Ascending aorta (tissue), 2 donors: ENCODE results near the gene FCRLA. TPM values are rescaled to one million over a fixed set of nuclear protein-coding genes. Genes with fewer than 3 reads are reported as not detected.

ENCODE experiments used
- DNase-seq, 2 donors: peaks; one replicate each; pipeline ENCODE4 v3.0.0-alpha.2; 2019; ENCODE audit warnings: low spot score in 2 of 2
- H3K27ac ChIP-seq, 2 donors: fragments of 200-600 bp; sonication (generic); one replicate each; pipeline ENCODE4 v1.5.1; 2016 to 2017; ENCODE audit warnings: mild to moderate bottlenecking in 1 of 2
- H3K27me3 ChIP-seq: fragments of 200-600 bp; sonication (generic); one replicate; pipeline ENCODE4 v1.5.1; 2017
- H3K36me3 ChIP-seq, 2 donors: fragments of 200-600 bp; sonication (generic); one replicate each; pipeline ENCODE4 v1.5.1; 2016
- H3K4me1 ChIP-seq, 2 donors: fragments of 200-600 bp; sonication (generic); one replicate each; pipeline ENCODE4 v1.5.1; 2016 to 2017; ENCODE audit warnings: mild to moderate bottlenecking in 1 of 2
- H3K4me3 ChIP-seq, 2 donors: fragments of 200-600 bp; sonication (generic); one replicate each; pipeline ENCODE4 v1.5.1; 2016 to 2017; ENCODE audit warnings: mild to moderate bottlenecking in 1 of 2
- H3K9me3 ChIP-seq, 2 donors: fragments of 200-600 bp; sonication (generic); one replicate each; pipeline ENCODE4 v1.5.1; 2016
- CTCF ChIP-seq, 3 experiments: fragments of 200-600 bp in 2 of 3; fragments of 450-650 bp in 1 of 3; sonication (generic) in 2 of 3; IDR thresholded peaks; one replicate each; pipeline ENCODE4 v1.5.1; 2016 to 2019; ENCODE audit warnings: antibody characterized with exemption in 3 of 3, mild to moderate bottlenecking in 1 of 3, moderate library complexity in 1 of 3
- intact Hi-C: fragments of 100-400 bp; cut with DNase I; formaldehyde crosslinking; loops from one replicate; pipeline ENCODE4 v1.15.1; 2023
- total RNA-seq: library from RNA; depleted of rRNA; stranded (reverse); fragments of >200 nt; gene quantifications from one replicate; pipeline ENCODE4 v1.1.0, GENCODE V29; 2016

Gene FCRLA
- total RNA-seq, 1 donor from 2014 or later, result not detected

GRCh38 chr1:161739865-161740566 is 33.0 kb downstream of the FCRLA start:
- Histone ChIP-seq H3K27ac (no peak overlapping the region), H3K4me1 (no peaks in the 10 kb centered on the region), H3K27me3 (no peaks in the 10 kb centered on the region), H3K9me3 (no peaks in the 10 kb centered on the region), H3K4me3 (no peak overlapping the region), H3K36me3 (no peaks in the 10 kb centered on the region)
- no peak for TF ChIP-seq CTCF (IDR thresholded peaks at IDR 0.05)
- intact Hi-C loops, result loop anchor here (2.0 to 10.0 kb wide), 2 partner anchors 93 to 535 kb away; partner anchors contain the start of gene NDUFS2
- DNase-seq, result no peak

- H3K4me3 ChIP-seq, result no peak overlapping the region
- no peaks in the 10 kb centered on the region for H3K36me3 ChIP-seq
- no peak for TF ChIP-seq CTCF (IDR thresholded peaks at IDR 0.05)
- intact Hi-C loops, result loop anchor here (1.0 to 10.0 kb wide), 3 partner anchors 94 to 536 kb away; partner anchors contain the start of gene NDUFS2
- no peaks in the 10 kb centered on the region for H3K4me1 ChIP-seq
- no peaks in the 10 kb centered on the region for H3K9me3 ChIP-seq
- H3K27ac ChIP-seq, result no peak overlapping the region
- H3K27me3 ChIP-seq, result no peaks in the 10 kb centered on the region
- no peak for DNase-seq
Measured at GRCh38 chr1:161740921-161741320, 33.9 kb downstream of the FCRLA start.

GRCh38 chr1:161743231-161743630 is 36.2 kb downstream of the FCRLA start:
- no peak overlapping the region for H3K27ac ChIP-seq
- no peaks in the 10 kb centered on the region for H3K4me1 ChIP-seq
- H3K27me3 ChIP-seq, result no peaks in the 10 kb centered on the region
- H3K36me3 ChIP-seq, result no peaks in the 10 kb centered on the region
- intact Hi-C loops, result loop anchor here (10.0 kb wide), 1 partner anchor 538 kb away; the partner anchor contains the start of gene NDUFS2
- TF ChIP-seq CTCF (IDR thresholded peaks at IDR 0.05), result no peak
- no peaks in the 10 kb centered on the region for H3K9me3 ChIP-seq
- H3K4me3 ChIP-seq, result no peak overlapping the region
- no peak for DNase-seq

- H3K36me3 ChIP-seq, result peaks cover 3 to 12% of the 10 kb centered on the region in 2 donors
- no peak for TF ChIP-seq CTCF (IDR thresholded peaks at IDR 0.05)
- intact Hi-C loops, result loop anchor here (5.0 to 10.0 kb wide), 2 partner anchors 350 to 543 kb away; partner anchors contain the start of gene NDUFS2
- no peak overlapping the region for H3K4me3 ChIP-seq
- no peaks in the 10 kb centered on the region for H3K9me3 ChIP-seq
- no peaks in the 10 kb centered on the region for H3K27me3 ChIP-seq
- peaks cover 4 to 10% of the 10 kb centered on the region in 2 donors for H3K4me1 ChIP-seq
- DNase-seq, result no peak
- H3K27ac ChIP-seq, result no peak overlapping the region
Measured at GRCh38 chr1:161747801-161748200, 40.8 kb downstream of the FCRLA start.

GRCh38 chr1:161749509-161750407 is 42.7 kb downstream of the FCRLA start, which contains the start of gene DUSP12:
Gene DUSP12 (plus strand): TSS chr1:161749786. CDS start chr1:161749802, 16 bp downstream.
- H3K27ac ChIP-seq, result peak within 1 kb of the TSS; percentile 80 to 85
- H3K9me3 ChIP-seq, result no peaks in the 10 kb centered on the region
- peak within 1 kb of the TSS; percentile 78 to 90 for H3K4me3 ChIP-seq
- peak in 2 of 3 experiments; percentile 7 to 31 for TF ChIP-seq CTCF (IDR thresholded peaks at IDR 0.05)
- peak; percentile 69 to 97 for DNase-seq
- H3K27me3 ChIP-seq, result no peaks in the 10 kb centered on the region
- peaks cover 16 to 31% of the 10 kb centered on the region in 2 donors for H3K36me3 ChIP-seq
- intact Hi-C loops, result loop anchor here (5.0 to 10.0 kb wide), 3 partner anchors 352 to 1407 kb away; partner anchors contain the start of genes COPA, NCSTN and NDUFS2
- peaks cover 4 to 10% of the 10 kb centered on the region in 2 donors for H3K4me1 ChIP-seq
